Measurements from ENCODE around the gene TPTE2. TPM values are rescaled to one million over a fixed set of nuclear protein-coding genes. Genes with fewer than 3 reads are reported as not detected.
"Not testable (repeated sequence)": the region's sequence is repeated elsewhere in the genome, so short reads cannot be mapped to it uniquely, and the experiment has no call there.

The TPTE2 gene
- total RNA-seq, 2 experiments from 2014 or later, result 0.11 to 0.25 TPM

GRCh38 chr13:19560672-19561071 lies 660 bp downstream of the TPTE2 start:
- H3K9me3 Mint-ChIP-seq (ENCODE audit: low read depth); H3K4me3 Mint-ChIP-seq; DNase-seq; H3K27ac Mint-ChIP-seq; ATAC-seq; H3K27me3 Mint-ChIP-seq; H3K4me1 Mint-ChIP-seq; POLR2A ChIA-PET; H3K36me3 Mint-ChIP-seq (ENCODE audit: low read depth); intact Hi-C loops (cut with DNase I, micrococcal nuclease); CTCF ChIA-PET: not testable (repeated sequence)

GRCh38 chr13:19559739-19560138 lies 1.6 kb downstream of the TPTE2 start:
- not testable (repeated sequence) for H3K4me1 Mint-ChIP-seq

GRCh38 chr13:19557287-19557686 lies 4.0 kb downstream of the TPTE2 start:
- H3K36me3 Mint-ChIP-seq (ENCODE audit: low read depth); ATAC-seq; H3K27me3 Mint-ChIP-seq; H3K9me3 Mint-ChIP-seq (ENCODE audit: low read depth); CTCF ChIA-PET; intact Hi-C loops (cut with DNase I, micrococcal nuclease); H3K27ac Mint-ChIP-seq; POLR2A ChIA-PET; H3K4me1 Mint-ChIP-seq; H3K4me3 Mint-ChIP-seq; DNase-seq: not testable (repeated sequence)

More at GRCh38 chr13:19559739-19560138, 1.6 kb downstream of the TPTE2 start:
- H3K27me3 Mint-ChIP-seq; H3K27ac Mint-ChIP-seq; POLR2A ChIA-PET; intact Hi-C loops (cut with DNase I, micrococcal nuclease); DNase-seq; H3K9me3 Mint-ChIP-seq (ENCODE audit: low read depth); H3K4me3 Mint-ChIP-seq; H3K36me3 Mint-ChIP-seq (ENCODE audit: low read depth); ATAC-seq; CTCF ChIA-PET: not testable (repeated sequence)

- POLR2A ChIA-PET; DNase-seq; intact Hi-C loops (cut with DNase I, micrococcal nuclease); ATAC-seq; CTCF ChIA-PET; H3K27ac Mint-ChIP-seq; H3K36me3 Mint-ChIP-seq (ENCODE audit: low read depth); H3K9me3 Mint-ChIP-seq (ENCODE audit: low read depth); H3K27me3 Mint-ChIP-seq; H3K4me1 Mint-ChIP-seq; H3K4me3 Mint-ChIP-seq: not testable (repeated sequence)
Observed at GRCh38 chr13:19549245-19549644, 12.1 kb downstream of the TPTE2 start.

DNA sequence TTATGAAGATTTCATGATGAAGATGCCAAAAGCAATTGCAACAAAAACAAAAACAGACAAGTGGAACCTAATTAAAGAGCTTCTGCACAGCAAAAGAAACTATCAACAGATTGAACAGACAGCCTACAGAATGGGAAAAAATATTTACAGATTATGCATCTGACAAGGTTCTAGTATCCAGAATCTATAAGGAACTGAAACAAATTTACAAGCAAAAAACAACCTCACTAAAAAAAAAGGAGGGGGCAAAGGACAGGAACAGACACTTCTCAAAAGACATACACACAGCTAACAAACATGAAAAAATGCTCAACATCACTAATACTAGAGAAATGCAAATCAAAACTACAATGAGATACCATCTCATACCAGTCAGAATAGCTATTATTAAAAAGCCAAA lies 35.7 kb downstream of the TPTE2 start:
- ATAC-seq, DNase-seq: not testable (repeated sequence)

GRCh38 chr13:19519049-19519448 lies 42.3 kb downstream of the TPTE2 start:
- intact Hi-C loops (cut with DNase I, micrococcal nuclease), result no loop called here
- no peak overlapping the region for H3K27ac Mint-ChIP-seq
- no peaks in the 10 kb centered on the region for H3K27me3 Mint-ChIP-seq
- H3K4me3 Mint-ChIP-seq, result no peak overlapping the region
- ATAC-seq, result no peak
- H3K9me3 Mint-ChIP-seq (ENCODE audit: low read depth), result no peaks in the 10 kb centered on the region
- ChIA-PET POLR2A (no interaction called here), CTCF (no interaction called here)
- H3K4me1 Mint-ChIP-seq, result peaks cover 15% of the 10 kb centered on the region
- DNase-seq, result no peak
- H3K36me3 Mint-ChIP-seq (ENCODE audit: low read depth), result no peaks in the 10 kb centered on the region

More for the DNA sequence above, 35.7 kb downstream of the TPTE2 start:
- intact Hi-C loops (cut with DNase I, micrococcal nuclease); POLR2A ChIA-PET; H3K27me3 Mint-ChIP-seq; H3K27ac Mint-ChIP-seq; H3K36me3 Mint-ChIP-seq (ENCODE audit: low read depth); H3K4me3 Mint-ChIP-seq; H3K4me1 Mint-ChIP-seq; H3K9me3 Mint-ChIP-seq (ENCODE audit: low read depth); CTCF ChIA-PET: not testable (repeated sequence)

DNA sequence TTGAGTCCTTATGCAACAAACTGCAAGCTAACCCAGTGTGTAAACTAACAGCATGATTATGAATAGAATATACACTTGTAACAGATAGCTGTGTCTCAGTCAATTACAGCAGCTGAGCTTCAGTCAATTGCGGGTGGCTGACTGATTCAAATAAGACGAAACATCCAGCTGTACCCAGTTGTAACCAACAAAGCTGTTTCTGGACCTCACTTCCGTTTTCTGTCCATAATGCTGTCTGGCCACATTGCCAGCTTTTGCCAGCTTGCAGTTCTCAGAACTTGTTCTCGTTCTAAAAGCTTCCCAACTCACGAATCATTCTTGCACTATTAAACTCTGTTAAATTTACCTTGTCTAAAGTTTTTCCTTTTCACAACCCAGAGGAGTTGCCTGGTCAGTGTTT lies 53.7 kb downstream of the TPTE2 start:
- CTCF ChIA-PET; H3K27ac Mint-ChIP-seq; H3K4me3 Mint-ChIP-seq; DNase-seq; POLR2A ChIA-PET; H3K9me3 Mint-ChIP-seq (ENCODE audit: low read depth); intact Hi-C loops (cut with DNase I, micrococcal nuclease); H3K4me1 Mint-ChIP-seq; ATAC-seq; H3K36me3 Mint-ChIP-seq (ENCODE audit: low read depth); H3K27me3 Mint-ChIP-seq: not testable (repeated sequence)

DNA sequence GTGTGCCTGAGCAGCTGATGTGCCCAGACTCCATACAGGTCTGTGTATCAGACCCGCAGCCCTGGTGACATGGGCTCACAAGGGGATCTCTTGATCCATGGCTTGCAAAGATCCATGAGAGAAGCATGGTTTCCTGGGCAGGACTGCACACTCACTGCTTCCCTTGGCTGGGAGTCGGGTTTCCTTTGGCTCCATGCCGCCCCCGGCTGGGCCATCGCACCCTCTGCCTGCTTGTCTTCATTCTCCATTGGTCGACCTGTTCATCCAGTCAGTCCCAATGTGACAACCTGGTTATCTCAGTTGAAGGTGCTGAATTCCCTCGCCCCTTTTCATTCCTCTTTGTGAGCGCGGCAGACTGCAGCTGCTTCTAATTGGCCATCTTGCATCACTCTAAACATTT lies 101.2 kb downstream of the TPTE2 start:
- H3K9me3 Mint-ChIP-seq (ENCODE audit: low read depth), result peaks cover 14% of the 10 kb centered on the region
- ATAC-seq; H3K27me3 Mint-ChIP-seq; H3K4me1 Mint-ChIP-seq; CTCF ChIA-PET; H3K4me3 Mint-ChIP-seq; DNase-seq; POLR2A ChIA-PET; H3K36me3 Mint-ChIP-seq (ENCODE audit: low read depth); intact Hi-C loops (cut with DNase I, micrococcal nuclease); H3K27ac Mint-ChIP-seq: not testable (repeated sequence)

GRCh38 chr13:19439056-19439686 lies 122.2 kb downstream of the TPTE2 start:
- H3K9me3 Mint-ChIP-seq (ENCODE audit: low read depth); H3K27me3 Mint-ChIP-seq; H3K4me1 Mint-ChIP-seq; CTCF ChIA-PET; H3K4me3 Mint-ChIP-seq; POLR2A ChIA-PET; H3K36me3 Mint-ChIP-seq (ENCODE audit: low read depth); ATAC-seq; H3K27ac Mint-ChIP-seq: not testable (repeated sequence)
- intact Hi-C loops (cut with DNase I, micrococcal nuclease), result loop anchor here in 1 of 2 experiments (5.0 to 10.0 kb wide), 2 partner anchors 148 to 284 kb away; no protein-coding TSS in a partner anchor
- DNase-seq, result peak; percentile 61

GRCh38 chr13:19437780-19438179 lies 123.6 kb downstream of the TPTE2 start:
- DNase-seq; POLR2A ChIA-PET; H3K4me1 Mint-ChIP-seq; H3K9me3 Mint-ChIP-seq (ENCODE audit: low read depth); CTCF ChIA-PET; H3K36me3 Mint-ChIP-seq (ENCODE audit: low read depth); H3K27me3 Mint-ChIP-seq; H3K4me3 Mint-ChIP-seq; H3K27ac Mint-ChIP-seq; ATAC-seq: not testable (repeated sequence)
- intact Hi-C loops (cut with DNase I, micrococcal nuclease), result loop anchor here in 1 of 2 experiments (5.0 to 10.0 kb wide), 2 partner anchors 150 to 283 kb away; no protein-coding TSS in a partner anchor

GRCh38 chr13:19422236-19422635 lies 139.1 kb downstream of the TPTE2 start:
- Mint-ChIP-seq H3K4me1 (peaks cover 17% of the 10 kb centered on the region), H3K27me3 (peaks cover 10% of the 10 kb centered on the region)
- ATAC-seq; POLR2A ChIA-PET; H3K9me3 Mint-ChIP-seq (ENCODE audit: low read depth); intact Hi-C loops (cut with DNase I, micrococcal nuclease); CTCF ChIA-PET; DNase-seq; H3K36me3 Mint-ChIP-seq (ENCODE audit: low read depth); H3K4me3 Mint-ChIP-seq; H3K27ac Mint-ChIP-seq: not testable (repeated sequence)

GRCh38 chr13:19412494-19412893 lies 148.8 kb downstream of the TPTE2 start:
- CTCF ChIA-PET; POLR2A ChIA-PET; H3K27ac Mint-ChIP-seq; H3K27me3 Mint-ChIP-seq; H3K4me3 Mint-ChIP-seq; intact Hi-C loops (cut with DNase I, micrococcal nuclease); ATAC-seq; H3K36me3 Mint-ChIP-seq (ENCODE audit: low read depth); DNase-seq; H3K4me1 Mint-ChIP-seq: not testable (repeated sequence)
- peaks cover 20% of the 10 kb centered on the region for H3K9me3 Mint-ChIP-seq (ENCODE audit: low read depth)
